A549 (cell line): ENCODE results near the gene WDR5B. TPM values are rescaled to one million over a fixed set of nuclear protein-coding genes. Genes with fewer than 3 reads are reported as not detected.

Experiments used
- ATAC-seq, 2 experiments: fragments of 200-7000 bp in 1 of 2; fragments of >200 bp in 1 of 2; cut with Nextera tagmentation in 1 of 2; cut with Tn5 transposase in 1 of 2; 3 replicates each; pipeline versions ENCODE4 v1.8.0 to v1.9.1; 2018 to 2020; ENCODE audit warnings: mild to moderate bottlenecking in 1 of 2, moderate library complexity in 1 of 2
- CTCF ChIA-PET: fragments of 300-600 bp; sonication (Branson Sonifier 250); formaldehyde crosslinking; extraction: SDS; loops from one replicate; lab custom pipeline; 2021; ENCODE audit warnings: antibody characterized with exemption, inconsistent platforms; lab: Yijun Ruan, JAX
- POLR2A ChIA-PET: fragments of 350-600 bp; formaldehyde crosslinking; extraction: SDS; loops from one replicate; lab custom pipeline; 2021; ENCODE audit warnings: antibody characterized with exemption, inconsistent platforms; lab: Yijun Ruan, JAX
- DNase-seq, 2 experiments: peaks; one replicate each; pipeline versions ENCODE4 v3.0.0 to v3.0.0-alpha.2; 2011 to 2016; ENCODE audit warnings: low read depth in 1 of 2, low spot score in 1 of 2
- FAIRE-seq: peaks from 2 replicates; lab custom pipeline; 2011; peaks lifted over from hg19 to GRCh38; lab: Jason Lieb, UNC
- H3K27ac ChIP-seq, 2 experiments: fragments of >200 bp; sonication (Bioruptor Twin); formaldehyde crosslinking; 3 replicates each; pipeline ENCODE4 v1.5.1; 2016 to 2017
- H3K4me1 ChIP-seq: fragments of >200 bp; sonication (Bioruptor Twin); formaldehyde crosslinking; 3 replicates; pipeline ENCODE4 v1.6.1; 2016
- H3K4me2 ChIP-seq: fragments of >200 bp; sonication (Bioruptor Twin); formaldehyde crosslinking; 3 replicates; pipeline ENCODE4 v1.6.1; 2016
- H3K4me3 ChIP-seq: fragments of >200 bp; sonication (Bioruptor Twin); formaldehyde crosslinking; 3 replicates; pipeline ENCODE4 v1.5.1; 2016
- H3K9me3 ChIP-seq: fragments of >200 bp; sonication (Bioruptor Twin); formaldehyde crosslinking; 3 replicates; pipeline ENCODE4 v1.6.1; 2016
- CHD2 ChIP-seq: fragments of 150-350 bp; IDR thresholded peaks from 2 replicates; pipeline ENCODE4 v1.6.1; 2014; ENCODE audit warnings: low read length; ENCODE audit not compliant: partially characterized antibody
- CTCF ChIP-seq: fragments of >200 bp; sonication (Bioruptor Twin); formaldehyde crosslinking; IDR thresholded peaks from 3 replicates; pipeline ENCODE4 v1.5.1; 2016
- E2F6 ChIP-seq: IDR thresholded peaks from 2 replicates; pipeline ENCODE4 v1.6.1; 2012; ENCODE audit warnings: low read depth, borderline replicate concordance
- FOSL2 ChIP-seq, 2 experiments: fragments of 450-650 bp in 1 of 2; fragments of >200 bp in 1 of 2; sonication (Bioruptor Twin) in 1 of 2; formaldehyde crosslinking; IDR thresholded peaks; 2 replicates each; pipeline versions ENCODE4 v1.5.0 to v1.6.1; 2016 to 2020; ENCODE audit warnings: mild to moderate bottlenecking in 1 of 2, moderate library complexity in 1 of 2
- GATA3 ChIP-seq: IDR thresholded peaks from 2 replicates; pipeline ENCODE4 v1.6.1; 2012; ENCODE audit warnings: borderline replicate concordance
- HOXB13 ChIP-seq: fragments of 250-450 bp; sonication (Bioruptor Pico); IDR thresholded peaks from 2 replicates; pipeline ENCODE4 v1.5.0; 2020; ENCODE audit warnings: low read depth, mild to moderate bottlenecking, moderate library complexity
- KDM1A ChIP-seq: fragments of 200-600 bp; sonication (generic); IDR thresholded peaks from 2 replicates; pipeline ENCODE4 v1.6.1; 2016; ENCODE audit warnings: low read depth, mild to moderate bottlenecking
- MAFK ChIP-seq: fragments of 450-650 bp; IDR thresholded peaks from 2 replicates; pipeline ENCODE4 v1.6.1; 2014; ENCODE audit not compliant: partially characterized antibody
- MYC ChIP-seq: IDR thresholded peaks from 2 replicates; pipeline ENCODE4 v1.6.1; 2012; ENCODE audit warnings: mild to moderate bottlenecking, inconsistent platforms, low read length, improper control_type of control experiment, borderline replicate concordance
- RFX5 ChIP-seq: fragments of 450-650 bp; IDR thresholded peaks from 2 replicates; pipeline ENCODE4 v1.7.1; 2014; ENCODE audit warnings: antibody characterized with exemption, mild to moderate bottlenecking, moderate library complexity
- RNF2 ChIP-seq: fragments of 200-600 bp; sonication (generic); IDR thresholded peaks from 2 replicates; pipeline ENCODE4 v1.6.1; 2016; ENCODE audit warnings: low read depth, mild to moderate bottlenecking, antibody characterized with exemption, moderate library complexity, borderline replicate concordance
- USF2 ChIP-seq: fragments of 450-650 bp; IDR thresholded peaks from 2 replicates; pipeline ENCODE4 v1.6.1; 2014; ENCODE audit warnings: antibody characterized with exemption
- ZSCAN20 ChIP-seq: fragments of 250-450 bp; sonication (Bioruptor Pico); IDR thresholded peaks from 2 replicates; pipeline ENCODE4 v1.8.0; 2022; ENCODE audit warnings: mild to moderate bottlenecking, moderate library complexity
- WGBS: methylation state at CpG from one replicate; pipeline ENCODE4 v1.1.6; 2017; ENCODE audit errors: missing lambda C conversion rate; 5-methylcytosine and 5-hydroxymethylcytosine counted together
- polyA plus RNA-seq, 4 experiments: library from polyadenylated mRNA; depleted of rRNA in 3 of 4; stranded (reverse); fragments of >200 nt; fragmentation: RNase III in 1 of 4; extraction: RNeasy Plus Mini Kit Qiagen cat#74134 plus additional on column Dnase treatment in 1 of 4; gene quantifications; 2 replicates in 3 of 4; 3 replicates in 1 of 4; pipeline ENCODE4 v1.2.3, GENCODE V29; 2011 to 2017
- TF ChIP-seq, protein P1 (sequence below): fragments of 250-450 bp; sonication (Bioruptor Pico); IDR thresholded peaks from 2 replicates; pipeline ENCODE4 v1.5.0; 2020; ENCODE audit warnings: low read depth, mild to moderate bottlenecking, moderate library complexity
- TF ChIP-seq, protein P2 (sequence below): fragments of >200 bp; sonication (Bioruptor Twin); formaldehyde crosslinking; IDR thresholded peaks from 3 replicates; pipeline ENCODE4 v1.6.1; 2016

WDR5B gene
- polyA plus RNA-seq, 2 of the 4 experiments (the other 2 are of a cell fraction), result 5.9 to 10.2 TPM

DNA sequence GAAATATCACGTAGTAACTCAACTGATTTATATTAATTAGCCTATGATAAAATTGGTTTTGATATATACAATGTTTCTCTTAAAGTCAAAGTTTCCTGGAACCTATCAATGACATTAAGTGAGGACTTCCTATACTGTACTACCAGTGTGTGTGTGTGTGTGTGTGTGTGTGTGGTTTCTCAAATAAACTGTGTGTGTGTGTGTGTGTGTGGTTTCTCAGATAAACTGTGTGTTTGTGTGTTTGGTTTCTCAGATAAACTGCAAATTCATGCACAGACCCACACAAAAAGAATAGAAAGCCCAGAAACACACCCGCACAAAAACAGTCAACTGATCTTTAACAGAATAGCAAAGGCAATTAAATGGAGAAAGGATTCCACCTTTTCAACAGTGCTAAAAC is 14.5 kb upstream of the WDR5B start:
- TF ChIP-seq, protein P1, sequence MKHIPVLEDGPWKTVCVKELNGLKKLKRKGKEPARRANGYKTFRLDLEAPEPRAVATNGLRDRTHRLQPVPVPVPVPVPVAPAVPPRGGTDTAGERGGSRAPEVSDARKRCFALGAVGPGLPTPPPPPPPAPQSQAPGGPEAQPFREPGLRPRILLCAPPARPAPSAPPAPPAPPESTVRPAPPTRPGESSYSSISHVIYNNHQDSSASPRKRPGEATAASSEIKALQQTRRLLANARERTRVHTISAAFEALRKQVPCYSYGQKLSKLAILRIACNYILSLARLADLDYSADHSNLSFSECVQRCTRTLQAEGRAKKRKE (CRISPR knock-in tag), result no peak
- TF ChIP-seq ZSCAN20, result no peak
- TF ChIP-seq CHD2, result no peak
- TF ChIP-seq, protein P2, sequence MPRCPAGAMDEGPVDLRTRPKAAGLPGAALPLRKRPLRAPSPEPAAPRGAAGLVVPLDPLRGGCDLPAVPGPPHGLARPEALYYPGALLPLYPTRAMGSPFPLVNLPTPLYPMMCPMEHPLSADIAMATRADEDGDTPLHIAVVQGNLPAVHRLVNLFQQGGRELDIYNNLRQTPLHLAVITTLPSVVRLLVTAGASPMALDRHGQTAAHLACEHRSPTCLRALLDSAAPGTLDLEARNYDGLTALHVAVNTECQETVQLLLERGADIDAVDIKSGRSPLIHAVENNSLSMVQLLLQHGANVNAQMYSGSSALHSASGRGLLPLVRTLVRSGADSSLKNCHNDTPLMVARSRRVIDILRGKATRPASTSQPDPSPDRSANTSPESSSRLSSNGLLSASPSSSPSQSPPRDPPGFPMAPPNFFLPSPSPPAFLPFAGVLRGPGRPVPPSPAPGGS, result no peak
- no peak for TF ChIP-seq GATA3
- no peak for TF ChIP-seq USF2
- no peak for TF ChIP-seq E2F6
- TF ChIP-seq FOSL2 (IDR thresholded peaks at IDR 0.05), result no peak
- no peak for TF ChIP-seq FOSL2 (CRISPR knock-in tag; IDR thresholded peaks at IDR 0.05)
- no peak for TF ChIP-seq RNF2
- no peak for TF ChIP-seq CTCF
- Histone ChIP-seq H3K9me3 (no peaks in the 10 kb centered on the region), H3K4me2 (no peak overlapping the region), H3K4me1 (peaks cover 3% of the 10 kb centered on the region; the same call in 1 of the 3 replicates), H3K4me3 (no peak overlapping the region), H3K27ac (no peak overlapping the region)
- ChIA-PET CTCF (no interaction called here), POLR2A (no interaction called here)
- FAIRE-seq, result no peak
- DNase-seq, result no peak
- ATAC-seq, result no peak
- WGBS, result 90% methylated on average over 2 of the region's 2 CpGs

DNA sequence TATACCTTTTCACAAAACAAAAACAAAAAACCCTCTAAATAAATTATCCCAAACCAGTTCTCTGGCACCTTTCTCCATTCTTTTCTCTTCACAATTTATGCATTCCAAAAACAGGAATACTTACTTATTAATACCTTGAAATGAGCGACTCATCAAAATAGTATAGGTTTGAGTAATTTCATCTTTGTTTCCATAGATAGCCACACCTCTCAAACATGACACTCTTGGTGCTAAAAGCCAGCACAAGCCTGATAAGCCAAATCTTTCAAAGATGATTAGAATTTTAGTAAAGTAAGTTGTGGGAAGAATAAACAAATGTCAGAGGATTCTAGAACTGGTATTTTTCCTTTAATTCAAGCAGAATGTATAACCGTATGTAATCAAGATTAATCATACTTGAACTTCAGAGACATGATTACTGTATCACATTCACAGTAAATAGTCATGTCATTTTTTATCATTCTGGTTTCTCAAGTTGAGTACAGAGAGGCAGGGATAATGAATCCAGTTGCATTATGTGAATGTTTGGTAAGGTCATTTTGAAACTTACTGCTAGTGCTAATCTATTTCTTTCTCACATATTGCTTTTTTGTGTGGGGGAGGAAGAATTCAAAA is 12.1 kb upstream of the WDR5B start:
- ATAC-seq, result no peak
- 84% methylated on average over 2 of the region's 2 CpGs for WGBS
- H3K27ac ChIP-seq, result no peak overlapping the region
- ChIA-PET POLR2A (interaction anchor here (0.6 kb wide), 1 partner anchor 12 kb away, joined by 4 read pairs; the partner anchor contains the start of gene WDR5B), CTCF (interaction anchor here (0.8 kb wide), 1 partner anchor 19 kb away, joined by 3 read pairs; no protein-coding TSS in a partner anchor)
- peaks cover 3% of the 10 kb centered on the region; the same call in 1 of the 3 replicates for H3K4me1 ChIP-seq
- FAIRE-seq, result no peak
- TF ChIP-seq E2F6, result no peak
- peak; percentile 14 for TF ChIP-seq MAFK
- H3K4me2 ChIP-seq, result no peak overlapping the region
- H3K4me3 ChIP-seq, result no peak overlapping the region
- H3K9me3 ChIP-seq, result no peaks in the 10 kb centered on the region
- DNase-seq, result no peak

DNA sequence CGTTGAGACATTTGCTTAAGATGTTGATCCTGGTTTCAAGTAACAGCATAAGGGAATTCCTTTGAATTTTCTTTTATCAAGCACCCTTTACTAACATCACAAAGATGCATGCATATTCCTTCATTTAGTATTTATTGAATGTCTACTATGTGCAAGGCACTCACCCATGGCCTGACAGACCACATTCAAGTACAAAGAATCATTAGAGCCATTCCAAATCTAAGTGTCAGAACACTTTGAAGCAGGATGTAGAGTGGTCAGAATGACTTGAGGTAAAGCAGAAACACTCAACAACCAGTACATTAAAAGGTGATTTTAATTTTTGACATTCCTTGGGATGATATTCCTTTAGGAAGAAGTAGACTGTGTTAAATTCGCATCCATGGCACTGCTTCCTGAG is 6.0 kb upstream of the WDR5B start:
- ATAC-seq (no peak), FAIRE-seq (peak; percentile 49), DNase-seq (no peak)
- TF ChIP-seq HOXB13 (CRISPR knock-in tag) (no peak), MYC (no peak), KDM1A (no peak), RFX5 (no peak)
- H3K9me3 ChIP-seq, result no peaks in the 10 kb centered on the region
- no peak overlapping the region for H3K4me3 ChIP-seq
- peaks cover 7% of the 10 kb centered on the region; the same call in 1 of the 3 replicates for H3K4me1 ChIP-seq
- CTCF ChIA-PET, result interaction anchor here (0.8 kb wide), 1 partner anchor 36 kb away, joined by 3 read pairs; no protein-coding TSS in a partner anchor
- H3K27ac ChIP-seq, result no peak overlapping the region
- POLR2A ChIA-PET, result no interaction called here
- no peak overlapping the region for H3K4me2 ChIP-seq
- WGBS, result 79% methylated on average over 2 of the region's 2 CpGs
